Adrenal gland (tissue), 12 donors: ENCODE measurements around the gene MAP2K7. TPM values are rescaled to one million over a fixed set of nuclear protein-coding genes. Genes with fewer than 3 reads are reported as not detected.

Experiments
- DNase-seq, 7 donors: peaks; one replicate each; pipeline ENCODE4 v3.0.0-alpha.2; 2019 to 2020
- H3K27ac ChIP-seq, 5 donors: fragments of 200-600 bp; sonication (generic) in 4 of 5; 1 replicate in 3 of 5; 2 replicates in 2 of 5; pipeline versions ENCODE4 v1.5.1 to v1.8.0; 2016 to 2020; ENCODE audit warnings: mild to moderate bottlenecking in 1 of 5
- H3K27me3 ChIP-seq: fragments of 200-600 bp; 2 replicates; pipeline ENCODE4 v1.8.0; 2021
- H3K36me3 ChIP-seq, 2 donors: fragments of 200-600 bp; replicated peaks in 1 of 2; 1 replicate in 1 of 2; 2 replicates in 1 of 2; pipeline versions ENCODE4 v1.5.1 to v1.8.0; 2018 to 2022
- H3K4me1 ChIP-seq, 2 donors: fragments of 200-600 bp; replicated peaks in 1 of 2; 1 replicate in 1 of 2; 2 replicates in 1 of 2; pipeline versions ENCODE4 v1.5.1 to v1.8.0; 2018 to 2021
- H3K4me3 ChIP-seq, 4 donors: fragments of 200-600 bp; sonication (generic) in 3 of 4; one replicate each; pipeline ENCODE4 v1.5.1; 2016 to 2018
- H3K9me3 ChIP-seq, 3 donors: fragments of 200-600 bp; sonication (generic) in 1 of 3; replicated peaks in 1 of 3; 1 replicate in 2 of 3; 2 replicates in 1 of 3; pipeline versions ENCODE4 v1.5.1 to v1.8.0; 2016 to 2021
- CTCF ChIP-seq, 6 experiments: fragments of 450-650 bp in 4 of 6; fragments of 200-600 bp in 2 of 6; sonication (generic) in 1 of 6; IDR thresholded peaks; 1 replicate in 5 of 6; 2 replicates in 1 of 6; pipeline versions ENCODE4 v1.5.1 to v1.8.0; 2016 to 2021; ENCODE audit warnings: antibody characterized with exemption in 6 of 6, mild to moderate bottlenecking in 2 of 6, moderate library complexity in 1 of 6
- POLR2A ChIP-seq, 2 donors: fragments of 450-650 bp; IDR thresholded peaks; one replicate each; pipeline ENCODE4 v1.6.1; 2017; ENCODE audit warnings: antibody characterized with exemption in 2 of 2, mild to moderate bottlenecking in 2 of 2, moderate library complexity in 1 of 2
- WGBS, 4 donors: extraction: QIAGEN DNeasy Blood & Tissue Kit in 2 of 4; methylation state at CpG; one replicate each; pipeline versions ENCODE4 v1.1.5 to v1.1.7; 2013 to 2017; 5-methylcytosine and 5-hydroxymethylcytosine counted together
- intact Hi-C, 2 donors: fragments of 100-400 bp; cut with DNase I; formaldehyde crosslinking; loops; one replicate each; pipeline versions ENCODE4 v1.14.1 to v1.15.0; 2022 to 2023
- polyA plus RNA-seq, 3 donors: library from polyadenylated mRNA; stranded (reverse); fragments of 200-250 nt in 2 of 3; fragments of 350-450 nt in 1 of 3; fragmentation: Illumina TruSeq in 1 of 3; extraction: RNeasy Lipid Tissue Mini Kit (QIAGEN cat#74804) in 1 of 3; gene quantifications; one replicate each; pipeline ENCODE4 v1.2.3, GENCODE V29; 2013 to 2014
- total RNA-seq, 9 donors: library from RNA; depleted of rRNA in 4 of 9; stranded (reverse); fragments of >200 nt in 4 of 9; fragments of 120-200 nt in 1 of 9; fragmentation: NEBNext Ultra II Directional in 1 of 9; extraction: Animal tissue kit (Norgen Biotek cat#: 25700) in 1 of 9; gene quantifications; one replicate each; pipeline versions ENCODE4 v1.1.0 to v1.2.4, GENCODE V29; 2013 to 2023
- donor health status: healthy with polysubstance abuse.
- donor health status: Bipolar disorder and iron deficiency.
- donor health status: DM: yes; HTN: yes; CAD: no.
- donor health status: DM: no; HTN: no; CAD: no.
- donor health status: DM: no; HTN: no; CAD: no.
- donor health status: DM: yes; HTN: yes; CAD: no.

The MAP2K7 gene
- total and polyA plus RNA-seq, 12 donors: 6.8 to 110 (median 20.5) TPM

GRCh38 chr19:7879111-7879807 is 24.4 kb upstream of the MAP2K7 start:
- Histone ChIP-seq H3K4me3 (no peak overlapping the region), H3K4me1 (no peaks in the 10 kb centered on the region), H3K36me3 (no peaks in the 10 kb centered on the region), H3K27me3 (peaks cover 11% of the 10 kb centered on the region), H3K27ac (no peak overlapping the region), H3K9me3 (no peaks in the 10 kb centered on the region)
- intact Hi-C loops: no loop called here
- WGBS, 4 donors: 63 to 71% (median 66%) methylated on average over 13 to 18 of the region's 18 CpGs
- TF ChIP-seq CTCF (IDR thresholded peaks at IDR 0.05) (no peak), POLR2A (IDR thresholded peaks at IDR 0.05) (no peak)
- no peak for DNase-seq

GRCh38 chr19:7879836-7880235 is 23.8 kb upstream of the MAP2K7 start:
- H3K4me1 ChIP-seq: no peaks in the 10 kb centered on the region
- H3K9me3 ChIP-seq: no peaks in the 10 kb centered on the region
- TF ChIP-seq CTCF (IDR thresholded peaks at IDR 0.05) (no peak), POLR2A (IDR thresholded peaks at IDR 0.05) (no peak)
- no peaks in the 10 kb centered on the region for H3K36me3 ChIP-seq
- no peak for DNase-seq
- peaks cover 6% of the 10 kb centered on the region for H3K27me3 ChIP-seq
- intact Hi-C loops: no loop called here
- whole genome bisulfite sequencing, 4 donors: 81 to 87% (median 84%) methylated on average over 19 of the region's 19 CpGs
- no peak overlapping the region for H3K4me3 ChIP-seq
- H3K27ac ChIP-seq: no peak overlapping the region

- Histone ChIP-seq H3K9me3 (no peaks in the 10 kb centered on the region), H3K27ac (no peak overlapping the region), H3K4me3 (no peak overlapping the region), H3K27me3 (no peaks in the 10 kb centered on the region), H3K36me3 (no peaks in the 10 kb centered on the region), H3K4me1 (no peaks in the 10 kb centered on the region)
- TF ChIP-seq POLR2A (IDR thresholded peaks at IDR 0.05) (no peak), CTCF (IDR thresholded peaks at IDR 0.05) (no peak)
- intact Hi-C loops: no loop called here
- no peak for DNase-seq
- WGBS, 4 donors: 83 to 88% (median 85%) methylated on average over 3 of the region's 3 CpGs
Observed at GRCh38 chr19:7881910-7882309, 21.8 kb upstream of the MAP2K7 start.

- intact Hi-C loops: no loop called here
- WGBS, 4 donors: 68 to 80% (median 74%) methylated on average over 4 of the region's 4 CpGs
- H3K27ac ChIP-seq: no peak overlapping the region
- TF ChIP-seq CTCF (IDR thresholded peaks at IDR 0.05) (no peak), POLR2A (IDR thresholded peaks at IDR 0.05) (no peak)
- DNase-seq: no peak
- H3K27me3 ChIP-seq: no peaks in the 10 kb centered on the region
- no peak overlapping the region for H3K4me3 ChIP-seq
- H3K36me3 ChIP-seq: no peaks in the 10 kb centered on the region
- H3K9me3 ChIP-seq: no peaks in the 10 kb centered on the region
- H3K4me1 ChIP-seq: peaks cover 0 to 1% of the 10 kb centered on the region in 2 donors
Observed at GRCh38 chr19:7883105-7883504, 20.6 kb upstream of the MAP2K7 start.
